HepG2 (cell line): Measurements from ENCODE around the gene C1QTNF5. TPM values are rescaled to one million over a fixed set of nuclear protein-coding genes. Genes with fewer than 3 reads are reported as not detected.

Experiments used
- ARID2 ChIP-seq: sonication (generic); formaldehyde crosslinking; IDR thresholded peaks from 2 replicates; pipeline ENCODE4 v1.8.1; 2022; ENCODE audit warnings: mild to moderate bottlenecking, missing genetic modification reagents, borderline replicate concordance
- CENPBD1 ChIP-seq: sonication (generic); formaldehyde crosslinking; IDR thresholded peaks from 2 replicates; pipeline ENCODE4 v1.8.0; 2022; ENCODE audit warnings: missing genetic modification reagents, low read depth, mild to moderate bottlenecking, borderline replicate concordance
- DDIT3 ChIP-seq: sonication (generic); formaldehyde crosslinking; IDR thresholded peaks from 2 replicates; pipeline ENCODE4 v1.4.0; 2020; ENCODE audit warnings: mild to moderate bottlenecking, missing genetic modification reagents
- FOSL2 ChIP-seq: sonication (generic); formaldehyde crosslinking; IDR thresholded peaks from 2 replicates; pipeline ENCODE4 v1.4.0; 2020; ENCODE audit warnings: missing genetic modification reagents
- FOXC1 ChIP-seq: sonication (generic); formaldehyde crosslinking; IDR thresholded peaks from 2 replicates; pipeline ENCODE4 v1.8.0; 2022; ENCODE audit warnings: mild to moderate bottlenecking, missing genetic modification reagents, borderline replicate concordance
- JDP2 ChIP-seq: sonication (generic); formaldehyde crosslinking; IDR thresholded peaks from 2 replicates; pipeline ENCODE4 v1.8.1; 2022; ENCODE audit warnings: missing genetic modification reagents, borderline replicate concordance
- MEIS1 ChIP-seq: sonication (generic); formaldehyde crosslinking; IDR thresholded peaks from 2 replicates; pipeline ENCODE4 v1.9.0; 2021; ENCODE audit warnings: mild to moderate bottlenecking, missing genetic modification reagents, moderate library complexity, borderline replicate concordance
- MEIS2 ChIP-seq: sonication (generic); formaldehyde crosslinking; IDR thresholded peaks from 2 replicates; pipeline ENCODE4 v1.9.0; 2021; ENCODE audit warnings: mild to moderate bottlenecking, missing genetic modification reagents
- MNT ChIP-seq: fragments of 450-650 bp; IDR thresholded peaks from 2 replicates; pipeline ENCODE4 v1.6.1; 2016
- PRPF4 ChIP-seq: fragments of 200-400 bp; formaldehyde crosslinking; IDR thresholded peaks from 2 replicates; pipeline ENCODE4 v1.6.1; 2016; ENCODE audit warnings: low read length, low read depth; ENCODE audit not compliant: poor library complexity, severe bottlenecking
- RAD21 ChIP-seq: fragments of 450-650 bp; formaldehyde crosslinking; IDR thresholded peaks from 2 replicates; pipeline ENCODE4 v1.5.0; 2020; ENCODE audit warnings: mild to moderate bottlenecking
- RFX3 ChIP-seq: IDR thresholded peaks from 2 replicates; pipeline ENCODE4 v1.6.1; 2016; ENCODE audit warnings: missing biosample characterization, missing genetic modification reagents
- SIN3A ChIP-seq: IDR thresholded peaks from 2 replicates; pipeline ENCODE4 v1.6.1; 2011; ENCODE audit warnings: low read depth, mild to moderate bottlenecking, control low read depth, low read length, borderline replicate concordance
- SMARCC2 ChIP-seq: fragments of 450-650 bp; IDR thresholded peaks from 2 replicates; pipeline ENCODE4 v1.6.1; 2017; ENCODE audit warnings: antibody characterized with exemption, mild to moderate bottlenecking
- SNAI1 ChIP-seq: sonication (generic); formaldehyde crosslinking; IDR thresholded peaks from 2 replicates; pipeline ENCODE4 v1.5.0; 2020; ENCODE audit warnings: mild to moderate bottlenecking, missing genetic modification reagents, borderline replicate concordance
- SRY ChIP-seq: sonication (generic); formaldehyde crosslinking; IDR thresholded peaks from 2 replicates; pipeline ENCODE4 v1.8.0; 2022; ENCODE audit warnings: mild to moderate bottlenecking, missing genetic modification reagents
- STAT6 ChIP-seq: sonication (generic); formaldehyde crosslinking; IDR thresholded peaks from 2 replicates; pipeline ENCODE4 v1.4.0; 2020; ENCODE audit warnings: missing genetic modification reagents, mild to moderate bottlenecking, borderline replicate concordance
- ZBTB42 ChIP-seq: sonication (generic); formaldehyde crosslinking; IDR thresholded peaks from 2 replicates; pipeline ENCODE4 v1.5.0; 2020; ENCODE audit warnings: mild to moderate bottlenecking, missing genetic modification reagents
- ZNF251 ChIP-seq: sonication (generic); formaldehyde crosslinking; IDR thresholded peaks from 2 replicates; pipeline ENCODE4 v1.9.0; 2021; ENCODE audit warnings: mild to moderate bottlenecking, missing genetic modification reagents
- ZNF724P ChIP-seq: sonication (generic); formaldehyde crosslinking; IDR thresholded peaks from 2 replicates; pipeline ENCODE4 v1.8.0; 2022; ENCODE audit warnings: missing genetic modification reagents, borderline replicate concordance
- ZNF878 ChIP-seq: sonication (generic); formaldehyde crosslinking; IDR thresholded peaks from 2 replicates; pipeline ENCODE4 v1.8.1; 2023; ENCODE audit warnings: mild to moderate bottlenecking, missing genetic modification reagents, moderate library complexity
- polyA plus RNA-seq, 8 experiments: library from polyadenylated mRNA; depleted of rRNA in 3 of 8; stranded (reverse) in 7 of 8; unstranded in 1 of 8; fragments of >200 nt; fragmentation: Illumina TruSeq in 4 of 8; extraction: Trizol in 4 of 8; gene quantifications; 2 replicates each; pipeline versions ENCODE4 v1.2.1 to v1.2.3, GENCODE V29; 2011 to 2016; ENCODE audit warnings: low read depth in 4 of 8, missing spikeins in 1 of 8, mixed read lengths in 1 of 8; ENCODE audit not compliant: insufficient read depth in 1 of 8
- total RNA-seq, 5 experiments: library from RNA; depleted of rRNA; stranded (reverse); fragments of >200 nt; fragmentation: Illumina TruSeq; extraction: Trizol; gene quantifications; 2 replicates each; pipeline ENCODE4 v1.2.3, GENCODE V29; 2016; ENCODE audit warnings: low read depth in 1 of 5
- TF ChIP-seq, protein P1 (sequence below): IDR thresholded peaks from 2 replicates; pipeline ENCODE4 v1.6.1; 2018; ENCODE audit warnings: missing genetic modification reagents

C1QTNF5 gene
- total and polyA plus RNA-seq, 2 of the 13 experiments (the other 11 are each of a cell fraction or from before 2014, with no cell fraction given): 0.86 to 1.2 TPM

DNA sequence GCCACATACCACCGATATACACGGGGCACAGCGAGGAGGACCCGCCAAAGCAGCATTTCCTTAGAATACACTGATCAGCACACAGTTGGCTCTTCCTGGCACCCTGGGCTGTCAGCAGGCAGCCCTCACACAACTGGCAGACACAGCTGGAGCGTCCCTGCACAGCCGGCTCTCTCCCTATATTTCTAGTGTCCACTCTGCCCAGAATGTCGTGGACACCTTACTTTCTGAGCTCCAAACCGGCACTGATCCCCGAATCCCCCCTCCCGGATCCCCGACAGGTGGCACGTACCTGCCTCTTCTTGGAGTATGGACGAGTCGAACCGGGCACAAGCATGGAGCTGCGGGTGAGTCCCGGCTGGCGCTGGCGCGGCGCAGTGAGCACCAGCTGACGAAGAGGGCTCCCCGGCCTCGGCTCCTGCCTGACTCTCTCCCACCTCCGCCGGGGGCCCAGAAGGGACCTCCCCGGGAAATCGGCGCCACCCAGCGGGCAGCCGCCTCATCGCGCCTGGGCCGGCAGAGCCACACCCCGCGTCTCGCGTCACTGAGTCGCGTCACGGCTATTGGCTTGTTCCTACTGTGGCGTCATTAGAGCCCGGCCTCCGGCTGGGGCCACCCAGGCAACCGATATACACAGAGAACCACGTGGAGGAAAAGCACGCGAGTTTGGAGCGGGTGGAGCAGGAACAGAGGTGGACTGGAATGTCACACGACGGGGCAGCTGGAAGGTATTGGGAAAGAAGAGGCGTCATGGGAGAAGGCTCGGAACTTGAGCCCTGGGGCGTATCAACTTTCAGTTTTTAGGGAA lies 40.7 kb upstream of the C1QTNF5 start, which contains the start of gene USP2 (continued):
- TF ChIP-seq MEIS1 (CRISPR knock-in tag) (0 out of 2 replicates have a peak, but pooled peaks have one; percentile 7), DDIT3 (CRISPR knock-in tag) (no peak), JDP2 (CRISPR knock-in tag) (no peak), FOXC1 (CRISPR knock-in tag) (no peak), CENPBD1 (CRISPR knock-in tag) (peak; percentile 80; the same call in 1 of the 2 replicates), RAD21 (peak; percentile 94), ZBTB42 (CRISPR knock-in tag) (no peak), SMARCC2 (no peak), ARID2 (CRISPR knock-in tag) (peak; percentile 96; the same call in 1 of the 2 replicates), STAT6 (CRISPR knock-in tag) (no peak; the same call in 1 of the 2 replicates), ZNF878 (0 out of 2 replicates have a peak, but pooled peaks have one; percentile 60), ZNF724P (CRISPR knock-in tag) (no peak), MEIS2 (CRISPR knock-in tag) (no peak), SRY (CRISPR knock-in tag) (peak; percentile 85; the same call in 1 of the 2 replicates), ZNF251 (no peak), RFX3 (peak; percentile 82), SIN3A (peak; percentile 99), SNAI1 (CRISPR knock-in tag) (no peak), PRPF4 (no peak), FOSL2 (peak; percentile 59), MNT (peak; percentile 99)
- TF ChIP-seq, protein P1, sequence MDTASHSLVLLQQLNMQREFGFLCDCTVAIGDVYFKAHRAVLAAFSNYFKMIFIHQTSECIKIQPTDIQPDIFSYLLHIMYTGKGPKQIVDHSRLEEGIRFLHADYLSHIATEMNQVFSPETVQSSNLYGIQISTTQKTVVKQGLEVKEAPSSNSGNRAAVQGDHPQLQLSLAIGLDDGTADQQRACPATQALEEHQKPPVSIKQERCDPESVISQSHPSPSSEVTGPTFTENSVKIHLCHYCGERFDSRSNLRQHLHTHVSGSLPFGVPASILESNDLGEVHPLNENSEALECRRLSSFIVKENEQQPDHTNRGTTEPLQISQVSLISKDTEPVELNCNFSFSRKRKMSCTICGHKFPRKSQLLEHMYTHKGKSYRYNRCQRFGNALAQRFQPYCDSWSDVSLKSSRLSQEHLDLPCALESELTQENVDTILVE: peak; percentile 76
